A673 (cell line): ENCODE data around the gene TREM2. TPM values are rescaled to one million over a fixed set of nuclear protein-coding genes. Genes with fewer than 3 reads are reported as not detected.

Experiments
- Bru-seq: library from RNA; stranded (reverse); fragments of 400-500 nt; gene quantifications from one replicate; lab custom pipeline; 2021; lab: Mats Ljungman, UMichigan
- BruChase-seq, 2 experiments: library from RNA; stranded (reverse); fragments of 400-500 nt; gene quantifications; one replicate each; lab custom pipeline; 2021; lab: Mats Ljungman, UMichigan
- BruUV-seq: library from RNA; stranded (reverse); fragments of 400-500 nt; replicated peaks from 2 replicates; lab custom pipeline; 2021; lab: Mats Ljungman, UMichigan
- CTCF ChIA-PET: fragments of 300-600 bp; sonication (Branson Sonifier 250); formaldehyde crosslinking; loops from one replicate; lab custom pipeline; 2022; ENCODE audit warnings: antibody characterized with exemption; lab: Charles Lee
- POLR2A ChIA-PET: fragments of 300-600 bp; sonication (Branson Sonifier 250); formaldehyde crosslinking; loops from one replicate; lab custom pipeline; 2022; ENCODE audit warnings: antibody characterized with exemption; ENCODE audit not compliant: low non-redundant PET; lab: Charles Lee
- DNase-seq: peaks from one replicate; pipeline ENCODE4 v3.0.0-alpha.2; 2015; ENCODE audit warnings: low spot score
- H3K27ac ChIP-seq: fragments of 200-600 bp; sonication (generic); 2 replicates; pipeline ENCODE4 v1.5.1; 2016; ENCODE audit warnings: mixed run types, low read depth, mild to moderate bottlenecking, mixed read lengths, antibody characterized with exemption, low read length; ENCODE audit not compliant: poor library complexity, severe bottlenecking
- H3K27me3 ChIP-seq: fragments of 200-600 bp; sonication (generic); replicated peaks from 2 replicates; pipeline ENCODE4 v1.6.1; 2017; ENCODE audit warnings: mixed run types, low read depth, mild to moderate bottlenecking, mixed read lengths, antibody characterized with exemption, low read length; ENCODE audit not compliant: insufficient read depth, poor library complexity
- H3K36me3 ChIP-seq: fragments of 200-600 bp; sonication (generic); 2 replicates; pipeline ENCODE4 v1.6.1; 2016; ENCODE audit warnings: mixed run types, mild to moderate bottlenecking, mixed read lengths, antibody characterized with exemption, low read length; ENCODE audit not compliant: insufficient read depth, poor library complexity, severe bottlenecking
- H3K4me1 ChIP-seq: fragments of 200-600 bp; sonication (generic); 2 replicates; pipeline ENCODE4 v1.6.1; 2017; ENCODE audit warnings: mixed run types, mild to moderate bottlenecking, mixed read lengths, antibody characterized with exemption, low read length; ENCODE audit not compliant: insufficient read depth, poor library complexity, severe bottlenecking
- H3K4me3 ChIP-seq: fragments of 200-600 bp; sonication (generic); 2 replicates; pipeline ENCODE4 v1.5.1; 2016; ENCODE audit warnings: low read depth, mixed run types, mild to moderate bottlenecking, mixed read lengths, low read length; ENCODE audit not compliant: poor library complexity, severe bottlenecking
- H3K9me3 ChIP-seq: fragments of 200-600 bp; sonication (generic); 2 replicates; pipeline ENCODE4 v1.6.1; 2016; ENCODE audit warnings: mixed run types, low read depth, mild to moderate bottlenecking, mixed read lengths, antibody characterized with exemption, low read length; ENCODE audit not compliant: poor library complexity, severe bottlenecking
- EZH2 ChIP-seq: fragments of 200-600 bp; sonication (generic); IDR thresholded peaks from 2 replicates; pipeline ENCODE4 v1.6.1; 2017; ENCODE audit warnings: borderline replicate concordance, low read depth, mild to moderate bottlenecking, mixed read lengths, antibody characterized with exemption, low read length; ENCODE audit not compliant: poor library complexity, severe bottlenecking
- intact Hi-C: fragments of 100-400 bp; cut with micrococcal nuclease; formaldehyde crosslinking; loops from one replicate; pipeline ENCODE4 v1.10.0; 2022; ENCODE audit not compliant: unreplicated experiment
- long read RNA-seq: library from polyadenylated mRNA; stranded (forward); transcript quantifications from one replicate; pipeline ENCODE4 v2.0.0, GENCODE V29; 2022
- total RNA-seq: library from RNA; stranded (reverse); gene quantifications from 2 replicates; pipeline ENCODE4 v1.2.3, GENCODE V29; 2021
- TF ChIP-seq, protein P1 (sequence below): fragments of 300-800, 200-600 bp; sonication (generic); conservative IDR thresholded peaks from 2 replicates; pipeline ENCODE4 v1.5.1; 2017; ENCODE audit warnings: low read depth, mild to moderate bottlenecking, antibody characterized with exemption, low read length, moderate library complexity, mixed read lengths

Gene TREM2
- total RNA-seq (not detected in 2 replicates), Bru-seq, nascent RNA (not detected), BruChase-seq, experiment 1, labeled RNA remaining after a 2-hour chase (not detected), BruChase-seq, experiment 2, labeled RNA remaining after a 6-hour chase (not detected)
- long read RNA-seq = 0 reads

DNA sequence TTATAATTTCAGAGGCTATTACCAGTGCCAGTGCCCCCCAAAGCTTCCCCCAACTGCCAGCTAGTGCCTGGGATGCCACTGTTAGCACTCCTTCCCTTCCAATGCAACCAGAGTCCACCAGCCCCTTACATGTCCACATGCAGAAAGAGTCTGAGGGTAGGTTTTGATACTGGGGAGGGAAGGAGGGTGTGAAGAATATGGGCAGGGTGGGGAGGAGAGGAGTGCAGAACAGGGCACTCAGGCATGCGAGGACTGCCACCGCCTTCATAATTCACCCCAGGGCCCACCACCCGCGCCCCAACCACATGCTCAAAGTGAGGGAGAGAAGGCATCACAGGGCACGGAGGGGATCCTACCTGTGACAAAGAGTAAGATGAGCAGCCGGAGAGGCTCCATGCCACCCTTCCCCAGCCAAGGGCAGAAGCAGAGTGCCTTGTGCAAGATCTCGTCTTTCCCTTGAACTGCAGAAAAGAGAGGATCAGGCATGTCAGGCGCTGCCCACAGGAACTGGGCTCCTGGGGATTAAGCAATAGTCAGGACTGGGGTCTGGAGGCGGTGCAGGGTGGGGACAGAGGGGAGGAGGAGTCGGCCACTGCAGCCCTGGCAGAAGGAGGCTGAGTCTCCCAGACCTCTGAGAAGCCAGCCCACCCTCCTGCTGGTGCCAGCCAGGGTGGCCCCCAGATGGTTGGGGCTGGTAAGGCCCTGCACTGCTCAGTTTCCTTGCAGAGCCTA lies at the start of gene TREM2:
Gene TREM2 (minus strand): TSS at position 430 of the 732 bp plus-strand sequence. CDS start 34 bp downstream, at position 396.
- Histone ChIP-seq H3K27ac (no peak within 1 kb of the TSS), H3K4me1 (no peaks in the 10 kb centered on the region), H3K4me3 (no peak within 1 kb of the TSS), H3K9me3 (no peaks in the 10 kb centered on the region), H3K36me3 (no peaks in the 10 kb centered on the region), H3K27me3 (no peaks in the 10 kb centered on the region)
- no peak for DNase-seq
- BruUV-seq = no TSS peak
- no peak for TF ChIP-seq EZH2
- TF ChIP-seq, protein P1, sequence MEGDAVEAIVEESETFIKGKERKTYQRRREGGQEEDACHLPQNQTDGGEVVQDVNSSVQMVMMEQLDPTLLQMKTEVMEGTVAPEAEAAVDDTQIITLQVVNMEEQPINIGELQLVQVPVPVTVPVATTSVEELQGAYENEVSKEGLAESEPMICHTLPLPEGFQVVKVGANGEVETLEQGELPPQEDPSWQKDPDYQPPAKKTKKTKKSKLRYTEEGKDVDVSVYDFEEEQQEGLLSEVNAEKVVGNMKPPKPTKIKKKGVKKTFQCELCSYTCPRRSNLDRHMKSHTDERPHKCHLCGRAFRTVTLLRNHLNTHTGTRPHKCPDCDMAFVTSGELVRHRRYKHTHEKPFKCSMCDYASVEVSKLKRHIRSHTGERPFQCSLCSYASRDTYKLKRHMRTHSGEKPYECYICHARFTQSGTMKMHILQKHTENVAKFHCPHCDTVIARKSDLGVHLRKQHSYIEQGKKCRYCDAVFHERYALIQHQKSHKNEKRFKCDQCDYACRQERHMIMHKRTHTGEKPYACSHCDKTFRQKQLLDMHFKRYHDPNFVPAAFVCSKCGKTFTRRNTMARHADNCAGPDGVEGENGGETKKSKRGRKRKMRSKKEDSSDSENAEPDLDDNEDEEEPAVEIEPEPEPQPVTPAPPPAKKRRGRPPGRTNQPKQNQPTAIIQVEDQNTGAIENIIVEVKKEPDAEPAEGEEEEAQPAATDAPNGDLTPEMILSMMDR = no peak
- ChIA-PET POLR2A (interaction anchor here (0.5 kb wide), 1 partner anchor 29 kb away, joined by 5 read pairs; no protein-coding TSS in a partner anchor), CTCF (no interaction called here)
- intact Hi-C loops = no loop called here

DNA sequence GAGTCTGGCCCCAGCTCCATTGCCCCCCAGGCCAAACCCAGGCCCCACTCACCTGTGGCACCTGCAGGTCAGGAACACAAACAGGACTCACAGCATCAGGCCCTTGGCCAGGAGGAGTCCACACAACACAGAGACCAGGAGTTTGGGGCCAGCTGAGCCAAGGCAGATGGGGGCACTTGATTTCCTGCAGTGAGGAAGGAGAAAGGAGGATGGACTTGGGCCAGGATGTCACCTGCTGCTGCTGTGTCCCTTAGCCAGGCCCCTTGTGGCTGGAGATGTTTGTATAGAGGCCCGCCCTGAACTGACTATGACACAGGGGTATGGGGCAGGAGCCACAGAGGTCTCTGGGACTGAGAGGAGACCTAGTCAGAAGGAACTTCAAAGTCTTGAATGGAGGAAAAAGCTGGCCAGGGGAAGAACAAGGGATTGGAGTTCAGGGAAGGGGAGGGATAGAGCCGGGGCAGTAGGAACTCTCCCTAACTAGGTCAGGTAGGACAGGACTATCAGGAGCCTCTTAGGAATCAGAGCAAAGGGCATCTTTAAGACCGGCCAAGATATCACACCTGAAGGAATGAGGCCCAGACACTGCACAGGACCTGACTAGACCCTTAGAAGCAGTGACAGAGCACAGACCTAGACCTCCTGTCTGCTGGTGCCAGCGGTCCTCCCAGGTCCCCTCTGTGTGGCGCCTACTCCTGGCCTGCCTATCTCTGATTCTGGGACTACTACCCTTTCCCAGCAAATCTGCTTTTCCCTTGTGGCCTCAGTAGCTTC lies 46.8 kb upstream of the TREM2 start:
- no peaks in the 10 kb centered on the region for H3K36me3 ChIP-seq
- H3K4me1 ChIP-seq = no peaks in the 10 kb centered on the region
- peaks cover 5% of the 10 kb centered on the region for H3K9me3 ChIP-seq
- CTCF ChIA-PET = no interaction called here
- no peak for DNase-seq
- no peak overlapping the region for H3K27ac ChIP-seq
- peaks cover 13% of the 10 kb centered on the region for H3K27me3 ChIP-seq
- intact Hi-C loops = no loop called here
- POLR2A ChIA-PET = no interaction called here
- H3K4me3 ChIP-seq = no peak overlapping the region
- TF ChIP-seq, protein P1 = no peak
- TF ChIP-seq EZH2 = no peak
- no TSS peak for BruUV-seq

DNA sequence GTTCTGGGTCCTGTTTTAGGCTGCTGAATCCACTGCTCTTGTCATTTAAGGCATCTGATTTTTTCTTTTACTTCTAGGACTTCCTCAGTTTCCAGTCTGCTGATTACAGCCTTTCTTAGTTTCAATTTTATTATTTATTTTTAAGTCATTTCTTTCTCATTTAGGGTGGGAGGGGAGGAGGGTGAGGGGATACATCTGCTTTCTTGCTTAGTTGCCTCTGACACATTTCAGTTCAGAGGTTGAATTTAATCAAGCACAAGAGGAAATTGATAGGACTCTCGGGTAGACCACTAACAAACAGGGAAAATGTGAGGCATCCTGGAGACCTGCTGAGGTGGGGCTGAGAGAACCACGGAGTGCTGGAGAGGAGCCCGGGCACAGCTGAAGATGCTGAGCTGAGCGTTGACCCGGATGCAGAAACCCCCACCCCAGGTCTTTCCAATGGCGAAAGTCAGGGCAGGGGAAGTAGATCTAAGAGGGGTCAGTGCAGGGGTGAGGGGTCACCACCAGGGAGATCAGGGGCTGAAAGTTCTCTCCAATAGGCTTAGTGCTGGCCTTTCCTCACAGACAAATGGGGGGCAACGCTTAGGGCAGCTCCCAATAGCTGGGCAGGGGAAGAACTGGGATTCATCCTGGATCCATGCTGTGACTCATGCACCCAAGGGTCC lies 45.7 kb upstream of the TREM2 start:
- intact Hi-C loops = no loop called here
- no peak overlapping the region for H3K4me3 ChIP-seq
- H3K4me1 ChIP-seq = no peaks in the 10 kb centered on the region
- H3K27ac ChIP-seq = no peak overlapping the region
- ChIA-PET POLR2A (no interaction called here), CTCF (no interaction called here)
- no peaks in the 10 kb centered on the region for H3K9me3 ChIP-seq
- DNase-seq = no peak
- no peaks in the 10 kb centered on the region for H3K36me3 ChIP-seq
- BruUV-seq = no TSS peak
- no peak for TF ChIP-seq EZH2
- TF ChIP-seq, protein P1 = no peak
- peaks cover 10% of the 10 kb centered on the region for H3K27me3 ChIP-seq
